H1 (cell line): ENCODE measurements around the gene SYCE1L. TPM values are rescaled to one million over a fixed set of nuclear protein-coding genes. Genes with fewer than 3 reads are reported as not detected.

ENCODE experiments used
- CTCF ChIA-PET: fragments of 300-600 bp; sonication (Branson Sonifier 250); formaldehyde crosslinking; loops from one replicate; lab custom pipeline; 2021; ENCODE audit not compliant: partially characterized antibody; lab: Charles Lee
- POLR2A ChIA-PET: fragments of 300-600 bp; sonication (Branson Sonifier 250); formaldehyde crosslinking; loops from one replicate; lab custom pipeline; 2021; ENCODE audit warnings: inconsistent platforms; ENCODE audit not compliant: partially characterized antibody; lab: Charles Lee
- DNase-seq, 2 experiments: peaks; one replicate each; pipeline versions ENCODE4 v3.0.0 to v3.0.0-alpha.2; 2010 to 2022; ENCODE audit warnings: low spot score in 2 of 2, low read depth in 1 of 2, mixed read lengths in 1 of 2
- FAIRE-seq: peaks from 2 replicates; lab custom pipeline; 2011; peaks lifted over from hg19 to GRCh38; lab: Jason Lieb, UNC
- H2AFZ ChIP-seq: 2 replicates; pipeline ENCODE4 v1.8.1; 2012; ENCODE audit warnings: low read length, inconsistent platforms
- H2AK5ac ChIP-seq: 2 replicates; pipeline ENCODE4 v1.6.1; 2013; ENCODE audit warnings: low read depth, low read length
- H2BK120ac ChIP-seq: replicated peaks from 2 replicates; pipeline ENCODE3; 2013; ENCODE audit warnings: low read depth, low read length, inconsistent platforms
- H2BK12ac ChIP-seq: 2 replicates; pipeline ENCODE4 v1.6.1; 2013; ENCODE audit warnings: low read depth, low read length
- H2BK15ac ChIP-seq: 2 replicates; pipeline ENCODE4 v1.6.1; 2013; ENCODE audit warnings: low read length
- H2BK20ac ChIP-seq: 2 replicates; pipeline ENCODE4 v1.6.1; 2013; ENCODE audit warnings: low read length
- H2BK5ac ChIP-seq: 2 replicates; pipeline ENCODE4 v1.6.1; 2013; ENCODE audit warnings: low read depth, low read length
- H3K14ac ChIP-seq: 2 replicates; pipeline ENCODE4 v1.6.1; 2013; ENCODE audit warnings: inconsistent platforms; ENCODE audit not compliant: insufficient read length
- H3K18ac ChIP-seq: 2 replicates; pipeline ENCODE4 v1.6.1; 2013; ENCODE audit warnings: low read length; ENCODE audit errors: extremely low read depth
- H3K23ac ChIP-seq: 2 replicates; pipeline ENCODE4 v1.6.1; 2013; ENCODE audit warnings: inconsistent platforms; ENCODE audit not compliant: insufficient read length
- H3K23me2 ChIP-seq: 2 replicates; pipeline ENCODE4 v1.6.1; 2013; ENCODE audit warnings: low read depth, low read length
- H3K27ac ChIP-seq: 2 replicates; pipeline ENCODE4 v1.6.1; 2011; ENCODE audit warnings: low read depth, low read length, inconsistent platforms
- H3K27me3 ChIP-seq, 4 experiments: replicated peaks in 1 of 4; 1 replicate in 1 of 4; 2 replicates in 3 of 4; pipeline versions ENCODE4 v1.6.1 to v1.8.1; 2011 to 2013; ENCODE audit warnings: low read length in 3 of 4, mild to moderate bottlenecking in 3 of 4, inconsistent platforms in 2 of 4, mixed read lengths in 2 of 4, moderate library complexity in 1 of 4; ENCODE audit not compliant: control insufficient read depth in 3 of 4, insufficient read depth in 3 of 4; ENCODE audit errors: extremely low read depth in 1 of 4
- H3K36me3 ChIP-seq, 4 experiments: 2 replicates each; pipeline versions ENCODE4 v1.6.1 to v1.8.1; 2011 to 2013; ENCODE audit warnings: mild to moderate bottlenecking in 4 of 4, low read length in 3 of 4, moderate library complexity in 2 of 4, control low read depth in 1 of 4, inconsistent platforms in 1 of 4; ENCODE audit not compliant: insufficient read depth in 4 of 4, control insufficient read depth in 2 of 4
- H3K4ac ChIP-seq: replicated peaks from 2 replicates; pipeline ENCODE3; 2013; ENCODE audit warnings: low read length, low read depth, mixed read lengths, inconsistent platforms; ENCODE audit not compliant: insufficient read length
- H3K4me1 ChIP-seq, 4 experiments: replicated peaks in 1 of 4; 1 replicate in 1 of 4; 2 replicates in 3 of 4; pipeline versions ENCODE4 v1.6.1 to v1.8.1; 2011 to 2013; ENCODE audit warnings: low read length in 3 of 4, inconsistent platforms in 2 of 4, mixed read lengths in 1 of 4; ENCODE audit not compliant: insufficient read depth in 4 of 4, control insufficient read depth in 3 of 4
- H3K4me2 ChIP-seq, 2 experiments: 2 replicates each; pipeline versions ENCODE4 v1.6.1 to v1.8.1; 2011 to 2013; ENCODE audit warnings: low read depth in 2 of 2, low read length in 2 of 2, control low read depth in 1 of 2, inconsistent platforms in 1 of 2, mild to moderate bottlenecking in 1 of 2; ENCODE audit not compliant: insufficient read depth in 1 of 2
- H3K4me3 ChIP-seq, 4 experiments: fragments of 200-600, 300-600 bp in 1 of 4; sonication (generic), shearing (Covaris generic), sonication (Bioruptor Twin) in 1 of 4; 2 replicates each; pipeline versions ENCODE4 v1.5.1 to v1.8.1; 2011 to 2016; ENCODE audit warnings: low read length in 4 of 4, low read depth in 3 of 4, control low read depth in 2 of 4, inconsistent platforms in 2 of 4, mild to moderate bottlenecking in 2 of 4, mixed read lengths in 1 of 4, moderate library complexity in 1 of 4; ENCODE audit not compliant: insufficient read depth in 2 of 4; ENCODE audit errors: extremely low read depth in 1 of 4
- H3K56ac ChIP-seq: replicated peaks from 2 replicates; pipeline ENCODE3; 2013; ENCODE audit warnings: low read depth, mild to moderate bottlenecking, mixed read lengths, low read length, inconsistent platforms; ENCODE audit not compliant: insufficient read length
- H3K79me1 ChIP-seq: 2 replicates; pipeline ENCODE4 v1.6.1; 2013; ENCODE audit warnings: low read depth, low read length, control low read depth
- H3K79me2 ChIP-seq, 2 experiments: 2 replicates each; pipeline versions ENCODE4 v1.6.1 to v1.8.1; 2012 to 2013; ENCODE audit warnings: low read length in 2 of 2, mild to moderate bottlenecking in 2 of 2, inconsistent platforms in 1 of 2; ENCODE audit not compliant: insufficient read depth in 2 of 2, control insufficient read depth in 1 of 2
- H3K9ac ChIP-seq, 4 experiments: replicated peaks in 1 of 4; 1 replicate in 1 of 4; 2 replicates in 3 of 4; pipeline versions ENCODE4 v1.6.1 to v1.8.1; 2011 to 2013; ENCODE audit warnings: low read depth in 3 of 4, low read length in 3 of 4, control low read depth in 2 of 4, mild to moderate bottlenecking in 2 of 4, moderate library complexity in 2 of 4, inconsistent platforms in 1 of 4; ENCODE audit errors: extremely low read depth in 1 of 4
- H3K9me3 ChIP-seq, 2 experiments: 2 replicates each; pipeline versions ENCODE4 v1.6.1 to v1.8.1; 2012 to 2013; ENCODE audit warnings: mild to moderate bottlenecking in 2 of 2, moderate library complexity in 2 of 2, control low read depth in 1 of 2, inconsistent platforms in 1 of 2, low read depth in 1 of 2, low read length in 1 of 2, mixed read lengths in 1 of 2; ENCODE audit not compliant: insufficient read depth in 2 of 2
- H4K20me1 ChIP-seq, 2 experiments: replicated peaks in 1 of 2; 2 replicates each; pipeline versions ENCODE3 to v1.8.1; 2011 to 2013; ENCODE audit warnings: inconsistent platforms in 2 of 2, low read length in 2 of 2, mild to moderate bottlenecking in 1 of 2; ENCODE audit not compliant: insufficient read depth in 2 of 2, control insufficient read depth in 1 of 2
- H4K5ac ChIP-seq: 2 replicates; pipeline ENCODE4 v1.6.1; 2013; ENCODE audit warnings: low read length, low read depth, mixed read lengths, inconsistent platforms; ENCODE audit not compliant: insufficient read length
- H4K8ac ChIP-seq: 2 replicates; pipeline ENCODE4 v1.8.0; 2013; ENCODE audit warnings: mild to moderate bottlenecking, moderate library complexity, low read length, inconsistent platforms; ENCODE audit not compliant: insufficient read depth; ENCODE audit errors: extremely low read depth
- H4K91ac ChIP-seq: replicated peaks from 2 replicates; pipeline ENCODE3; 2013; ENCODE audit warnings: low read length, mixed read lengths, inconsistent platforms; ENCODE audit not compliant: insufficient read length
- GABPA ChIP-seq: IDR thresholded peaks from 2 replicates; pipeline ENCODE4 v1.6.1; 2011; ENCODE audit warnings: mild to moderate bottlenecking, low read length, moderate library complexity, borderline replicate concordance; ENCODE audit not compliant: insufficient read depth
- MAX ChIP-seq: IDR thresholded peaks from 2 replicates; pipeline ENCODE4 v1.6.1; 2012; ENCODE audit warnings: inconsistent platforms
- POLR2A ChIP-seq, 2 experiments: IDR thresholded peaks; 1 replicate in 1 of 2; 2 replicates in 1 of 2; pipeline ENCODE4 v1.6.1; 2011; ENCODE audit warnings: low read depth in 2 of 2, low read length in 2 of 2, mild to moderate bottlenecking in 2 of 2; ENCODE audit errors: control extremely low read depth in 1 of 2
- POLR2AphosphoS5 ChIP-seq: IDR thresholded peaks from 2 replicates; pipeline ENCODE4 v1.6.1; 2011; ENCODE audit warnings: low read depth, low read length
- POU5F1 ChIP-seq: IDR thresholded peaks from 2 replicates; pipeline ENCODE4 v1.6.1; 2011; ENCODE audit warnings: low read depth, mild to moderate bottlenecking, low read length, moderate library complexity
- RXRA ChIP-seq: IDR thresholded peaks from 2 replicates; pipeline ENCODE4 v1.6.1; 2011; ENCODE audit warnings: low read depth, mild to moderate bottlenecking, low read length, moderate library complexity; ENCODE audit not compliant: insufficient read depth
- SIN3A ChIP-seq, 2 experiments: IDR thresholded peaks in 1 of 2; conservative IDR thresholded peaks in 1 of 2; 2 replicates each; pipeline ENCODE4 v1.6.1; 2011 to 2012; ENCODE audit warnings: low read length in 2 of 2, improper control_type of control experiment in 1 of 2, low read depth in 1 of 2, mild to moderate bottlenecking in 1 of 2
- TBP ChIP-seq: IDR thresholded peaks from 2 replicates; pipeline ENCODE4 v1.6.1; 2011; ENCODE audit warnings: low read depth, low read length, improper control_type of control experiment
- TEAD4 ChIP-seq: IDR thresholded peaks from 2 replicates; pipeline ENCODE4 v1.6.1; 2012; ENCODE audit warnings: low read depth, low read length, inconsistent platforms, mixed read lengths
- USF2 ChIP-seq: IDR thresholded peaks from 2 replicates; pipeline ENCODE4 v1.6.1; 2011; ENCODE audit warnings: low read length, improper control_type of control experiment
- WGBS, 2 experiments: shearing (Covaris generic) in 1 of 2; methylation state at CpG; one replicate each; pipeline versions ENCODE4 v1.1.6 to v1.1.7; 2013 to 2015; ENCODE audit warnings: low lambda C conversion rate in 2 of 2, mixed read lengths in 2 of 2, inconsistent platforms in 1 of 2, low coverage in 1 of 2, missing lambda C conversion rate in 1 of 2; ENCODE audit not compliant: insufficient replicate concordance in 2 of 2, insufficient coverage in 1 of 2, insufficient read length in 1 of 2; ENCODE audit errors: extremely low coverage in 1 of 2, missing lambda C conversion rate in 1 of 2; 5-methylcytosine and 5-hydroxymethylcytosine counted together
- polyA plus RNA-seq, 7 experiments: library from polyadenylated mRNA; depleted of rRNA in 3 of 7; stranded (reverse) in 5 of 7; unstranded in 2 of 7; fragments of >200 nt in 5 of 7; fragments of 200-250 nt in 2 of 7; gene quantifications; 1 replicate in 5 of 7; 2 replicates in 1 of 7; 4 replicates in 1 of 7; pipeline versions ENCODE4 v1.2.1 to v1.2.3, GENCODE V29; 2011 to 2013; ENCODE audit warnings: missing spikeins in 2 of 7, mixed read lengths in 2 of 7
- total RNA-seq: library from RNA; stranded (reverse); fragmentation: NEBNext Ultra II Directional; extraction: Animal tissue kit (Norgen Biotek cat#: 25700); gene quantifications from 2 replicates; pipeline ENCODE4 v1.2.1, GENCODE V29; 2021

Gene SYCE1L
- total and polyA plus RNA-seq, 2 of the 8 experiments (the other 6 are each of a cell fraction or from before 2014, with no cell fraction given): 5.8 to 6.8 TPM

GRCh38 chr16:77190478-77191258 lies 8.5 kb upstream of the SYCE1L start, which contains the start of gene MON1B:
Gene MON1B (plus strand): TSS chr16:77191190. CDS start chr16:77191486, 296 bp downstream.
- no peak within 1 kb of the TSS for H3K14ac ChIP-seq
- H3K56ac ChIP-seq: peak within 1 kb of the TSS; percentile 85
- no peak within 1 kb of the TSS for H2BK120ac ChIP-seq
- no peak within 1 kb of the TSS for H3K4ac ChIP-seq
- H3K27me3 ChIP-seq: no peaks in the 10 kb centered on the region
- H4K91ac ChIP-seq: peak within 1 kb of the TSS; percentile 63
- peak within 1 kb of the TSS; percentile 86 to 89 for H3K4me2 ChIP-seq
- H3K79me1 ChIP-seq: peaks cover 5% of the 10 kb centered on the region
- H3K4me3 ChIP-seq: peak within 1 kb of the TSS; percentile 67 to 97 (median 92)
- no peak within 1 kb of the TSS for H2BK12ac ChIP-seq
- H3K9me3 ChIP-seq: no peaks in the 10 kb centered on the region
- peaks cover 10% of the 10 kb centered on the region; the same call in 1 of the 2 replicates for H3K23me2 ChIP-seq
- H3K9ac ChIP-seq: peak within 1 kb of the TSS; percentile 75 to 86 (median 80)
- no peak within 1 kb of the TSS for H2AK5ac ChIP-seq
- H3K79me2 ChIP-seq: peaks cover 0 to 24% of the 10 kb centered on the region in 2 experiments; a peak in 2 of 4 replicates
- H4K8ac ChIP-seq: peak within 1 kb of the TSS; percentile 97
- H4K20me1 ChIP-seq: peaks cover 3 to 15% of the 10 kb centered on the region in 2 experiments
- H4K5ac ChIP-seq: peak within 1 kb of the TSS; percentile 94
- DNase-seq (peak; percentile 89 to 96), FAIRE-seq (peak; percentile 81)
- peaks cover 4 to 14% (median 9%) of the 10 kb centered on the region in 4 experiments; a peak in 4 of 8 replicates for H3K36me3 ChIP-seq
- peaks cover 0 to 7% (median 1%) of the 10 kb centered on the region in 4 experiments; a peak in 2 of 7 replicates for H3K4me1 ChIP-seq
- no peak within 1 kb of the TSS for H2BK20ac ChIP-seq
- POLR2A ChIA-PET: interaction anchor here (0.7 to 2.1 kb wide), 4 partner anchors 12 to 24 kb away, joined by 3 to 15 read pairs (median 6); no protein-coding TSS in a partner anchor
- CTCF ChIA-PET: no interaction called here
- peak within 1 kb of the TSS; percentile 97 for H2AFZ ChIP-seq
- peak within 1 kb of the TSS; percentile 78; the same call in 1 of the 2 replicates for H3K18ac ChIP-seq
- peak within 1 kb of the TSS; percentile 80 for H3K27ac ChIP-seq
- H2BK15ac ChIP-seq: no peak within 1 kb of the TSS
- 1% methylated on average over 55 of the region's 63 CpGs; no CpG with 5 or more reads in 1 of the 2 experiments for WGBS, 2 experiments
- H3K23ac ChIP-seq: no peak within 1 kb of the TSS
- H2BK5ac ChIP-seq: peak within 1 kb of the TSS; percentile 90
- TF ChIP-seq GABPA: peak; percentile 92
- peak; percentile 69 to 84 for TF ChIP-seq POLR2A (IDR thresholded peaks at IDR 0.05; ENCODE audit: control extremely low read depth in 1 of 2, low read depth in 2 of 2, low read length in 2 of 2)
- TF ChIP-seq POLR2AphosphoS5: peak; percentile 75
- peak; percentile 83 for TF ChIP-seq TBP
- no peak for TF ChIP-seq RXRA
- TF ChIP-seq TEAD4: no peak
- TF ChIP-seq USF2: no peak
- TF ChIP-seq POU5F1: no peak
- TF ChIP-seq SIN3A (conservative IDR thresholded peaks at IDR 0.05 in 1 of 2, IDR thresholded peaks at IDR 0.05 in 1 of 2; ENCODE audit: low read depth in 1 of 2, low read length in 2 of 2): peak; percentile 30 to 79; a peak in 2 of 4 replicates
- TF ChIP-seq MAX: peak; percentile 40
